HG03521 (cell line): Measurements from ENCODE around the gene UNC5CL.

Experiments
- ATAC-seq: cut with Tn5 transposase; IDR thresholded peaks from one replicate; pipeline ENCODE4 v1.9.1; 2021; ENCODE audit warnings: mild to moderate bottlenecking, moderate library complexity; ENCODE audit not compliant: unreplicated experiment

Gene UNC5CL

DNA sequence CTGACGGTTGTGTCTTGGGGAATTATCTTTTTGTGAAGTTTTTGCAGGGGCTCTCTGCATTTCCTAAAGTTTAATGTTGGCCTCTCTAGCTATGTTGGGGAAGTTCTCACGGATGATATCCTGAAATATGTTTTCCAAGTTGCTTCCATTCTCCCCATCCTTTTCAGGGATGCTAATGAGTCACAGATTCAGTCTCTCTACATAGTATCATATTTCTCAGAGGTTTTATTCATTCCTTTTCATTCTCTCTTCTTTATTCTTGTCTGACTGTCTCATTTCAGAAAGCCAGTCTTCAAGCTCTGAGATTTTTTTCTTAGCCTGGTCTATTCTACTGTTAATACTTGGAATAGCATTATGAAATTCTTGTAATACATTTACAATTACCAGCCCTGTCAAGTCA is 61.3 kb downstream of the UNC5CL start:
- no peak for ATAC-seq

DNA sequence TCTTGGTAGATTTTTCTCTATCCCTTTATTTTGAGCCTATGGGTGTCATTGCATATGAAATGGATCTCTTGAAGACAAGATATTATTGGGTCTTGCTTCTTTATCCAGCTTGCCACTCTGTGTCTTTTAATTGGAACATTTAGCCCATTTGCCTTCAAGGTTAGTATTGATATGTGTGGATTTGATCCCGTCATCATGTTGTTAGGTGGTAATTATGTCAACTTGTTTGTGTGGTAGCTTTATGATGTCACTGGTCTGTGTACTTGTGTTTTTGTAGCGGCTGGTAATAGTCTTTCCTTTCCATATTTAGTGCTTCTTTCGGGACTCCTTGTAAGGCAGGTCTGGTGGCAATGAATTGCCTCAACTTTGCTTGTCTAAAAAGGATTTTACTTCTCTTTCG is 61.9 kb downstream of the UNC5CL start:
- no peak for ATAC-seq
